ENCODE results near the gene BMPR1A. TPM values are rescaled to one million over a fixed set of nuclear protein-coding genes. Genes with fewer than 3 reads are reported as not detected.

The BMPR1A gene
- total and polyA plus RNA-seq, 2 of the 13 experiments (the other 11 are each of a cell fraction or from before 2014, with no cell fraction given) = 17.8 to 44.2 TPM

DNA sequence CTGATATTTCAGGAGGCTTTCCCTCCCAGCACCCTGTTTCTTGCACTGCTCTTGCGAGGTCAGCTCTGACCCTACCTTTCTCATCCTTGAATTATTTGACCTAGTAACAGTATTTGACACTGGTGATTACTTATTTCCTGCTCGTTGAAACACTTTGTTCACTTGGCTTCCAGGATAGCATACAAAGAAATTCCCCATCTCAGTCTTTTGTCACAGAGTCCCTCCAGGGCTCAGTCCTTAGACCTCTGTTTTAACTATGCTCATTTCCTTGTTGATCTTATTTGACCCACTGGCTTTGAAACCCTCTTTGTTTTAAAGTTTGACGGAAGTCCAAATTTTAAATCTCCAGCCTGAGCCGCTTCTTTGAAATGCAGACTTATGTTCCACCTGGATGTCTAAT is 29.9 kb downstream of the BMPR1A start:
- Histone ChIP-seq H3K4me2 (ENCODE audit: low read depth, low read length) (no peak overlapping the region), H3K27me3 (ENCODE audit: control insufficient read depth in 1 of 2, insufficient read depth in 2 of 2, low read length in 2 of 2) (no peaks in the 10 kb centered on the region), H3K79me2 (ENCODE audit: insufficient read depth, low read length) (peaks cover 81% of the 10 kb centered on the region), H3K36me3 (replicated peaks in 1 of 2; ENCODE audit: control insufficient read depth in 1 of 2, insufficient read depth in 2 of 2, low read length in 2 of 2) (no peaks in the 10 kb centered on the region), H3K4me1 (ENCODE audit: insufficient read depth, low read length) (peaks cover 27% of the 10 kb centered on the region), H3K27ac (ENCODE audit: extremely low read length, insufficient read depth, low read length) (peak overlapping the region; percentile 27), H3K9me3 (ENCODE audit: low read length) (no peaks in the 10 kb centered on the region), H2AFZ (ENCODE audit: low read length) (no peak overlapping the region), H3K4me3 (replicated peaks in 1 of 3; ENCODE audit: insufficient read depth in 1 of 3, low read depth in 2 of 3, low read length in 3 of 3) (no peak overlapping the region), H4K20me1 (ENCODE audit: insufficient read depth, low read length) (peaks cover 8% of the 10 kb centered on the region), H3K9ac (ENCODE audit: insufficient read depth, low read depth, low read length) (no peak overlapping the region)
- ChIA-PET POLR2A (no interaction called here), CTCF (ENCODE audit: low intra/inter-chr PET ratio, low total read pairs) (no interaction called here)
- in situ Hi-C loops (cut with HindIII; ENCODE audit: extremely low pct_ligation_motif_present, low pct_unique_long_range_greater_than_20kb) = no loop called here
- BruUV-seq (replicated peaks) = no TSS peak
- intact Hi-C loops (cut with micrococcal nuclease; ENCODE audit: unreplicated experiment) = no loop called here
- TF ChIP-seq ELF3 (CRISPR knock-in tag; IDR thresholded peaks at IDR 0.05) (0 out of 2 replicates have a peak, but pooled peaks have one; percentile 16), ZNF564 (CRISPR knock-in tag; IDR thresholded peaks at IDR 0.05) (no peak), RBM39 (IDR thresholded peaks at IDR 0.05; ENCODE audit: low read depth, low read length, poor library complexity, severe bottlenecking) (no peak)
- TF ChIP-seq, protein P1, sequence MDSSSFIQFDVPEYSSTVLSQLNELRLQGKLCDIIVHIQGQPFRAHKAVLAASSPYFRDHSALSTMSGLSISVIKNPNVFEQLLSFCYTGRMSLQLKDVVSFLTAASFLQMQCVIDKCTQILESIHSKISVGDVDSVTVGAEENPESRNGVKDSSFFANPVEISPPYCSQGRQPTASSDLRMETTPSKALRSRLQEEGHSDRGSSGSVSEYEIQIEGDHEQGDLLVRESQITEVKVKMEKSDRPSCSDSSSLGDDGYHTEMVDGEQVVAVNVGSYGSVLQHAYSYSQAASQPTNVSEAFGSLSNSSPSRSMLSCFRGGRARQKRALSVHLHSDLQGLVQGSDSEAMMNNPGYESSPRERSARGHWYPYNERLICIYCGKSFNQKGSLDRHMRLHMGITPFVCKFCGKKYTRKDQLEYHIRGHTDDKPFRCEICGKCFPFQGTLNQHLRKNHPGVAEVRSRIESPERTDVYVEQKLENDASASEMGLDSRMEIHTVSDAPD (CRISPR knock-in tag; IDR thresholded peaks at IDR 0.05) = no peak
- WGBS (ENCODE audit: low lambda C conversion rate) = 70% methylated on average over 4 of the region's 4 CpGs
- DNase-seq (ENCODE audit: low spot score) = no peak
- peak; percentile 50 for ATAC-seq
- FAIRE-seq = no peak

DNA sequence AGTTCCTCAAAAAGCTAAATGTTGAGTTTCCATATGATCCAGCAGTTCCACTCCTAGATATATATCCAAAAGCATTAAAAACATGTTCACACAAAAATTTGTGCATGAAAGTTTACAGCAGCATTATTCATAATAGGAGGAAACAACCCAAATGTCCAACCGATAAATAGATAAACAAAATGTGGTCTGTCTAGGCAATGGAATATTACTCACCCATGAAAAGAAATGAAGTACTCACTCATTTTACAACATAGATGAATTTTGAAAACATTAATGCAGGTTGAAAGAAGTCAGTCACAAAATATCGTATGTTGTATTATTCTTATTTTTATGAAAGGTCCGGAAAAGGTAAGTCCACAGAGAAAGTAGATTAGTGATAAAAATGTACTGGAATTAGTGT is 34.0 kb downstream of the BMPR1A start:
- Histone ChIP-seq H3K9me3 (ENCODE audit: low read length) (no peaks in the 10 kb centered on the region), H3K27ac (ENCODE audit: extremely low read length, insufficient read depth, low read length) (no peak overlapping the region), H3K4me2 (ENCODE audit: low read depth, low read length) (no peak overlapping the region), H2AFZ (ENCODE audit: low read length) (no peak overlapping the region), H3K27me3 (ENCODE audit: control insufficient read depth in 1 of 2, insufficient read depth in 2 of 2, low read length in 2 of 2) (no peaks in the 10 kb centered on the region), H3K9ac (ENCODE audit: insufficient read depth, low read depth, low read length) (no peak overlapping the region), H3K4me3 (replicated peaks in 1 of 3; ENCODE audit: insufficient read depth in 1 of 3, low read depth in 2 of 3, low read length in 3 of 3) (no peak overlapping the region), H4K20me1 (ENCODE audit: insufficient read depth, low read length) (peaks cover 6% of the 10 kb centered on the region; the same call in 1 of the 2 replicates), H3K4me1 (ENCODE audit: insufficient read depth, low read length) (peaks cover 19% of the 10 kb centered on the region), H3K36me3 (replicated peaks in 1 of 2; ENCODE audit: control insufficient read depth in 1 of 2, insufficient read depth in 2 of 2, low read length in 2 of 2) (0 out of 5 replicates have a peak, but pooled peaks cover 0 to 5% of the 10 kb centered on the region in 2 experiments), H3K79me2 (ENCODE audit: insufficient read depth, low read length) (peaks cover 61% of the 10 kb centered on the region)
- ChIA-PET POLR2A (no interaction called here), CTCF (ENCODE audit: low intra/inter-chr PET ratio, low total read pairs) (no interaction called here)
- TF ChIP-seq MIXL1 (CRISPR knock-in tag; IDR thresholded peaks at IDR 0.05) = no peak
- TF ChIP-seq GATAD2A (CRISPR knock-in tag; IDR thresholded peaks at IDR 0.05) = no peak
- no peak for TF ChIP-seq CEBPB (IDR thresholded peaks at IDR 0.05; ENCODE audit: borderline replicate concordance, low read depth, low read length)
- no peak for TF ChIP-seq ZNF17 (CRISPR knock-in tag; IDR thresholded peaks at IDR 0.05)
- no peak for TF ChIP-seq CHCHD3 (CRISPR knock-in tag; IDR thresholded peaks at IDR 0.05)
- TF ChIP-seq IRF2 (CRISPR knock-in tag; IDR thresholded peaks at IDR 0.05) = no peak
- no peak for ATAC-seq
- 96% methylated on average over 3 of the region's 3 CpGs for WGBS (ENCODE audit: low lambda C conversion rate)
- DNase-seq (ENCODE audit: low spot score) = no peak
- BruUV-seq (replicated peaks) = no TSS peak
- in situ Hi-C loops (cut with HindIII; ENCODE audit: extremely low pct_ligation_motif_present, low pct_unique_long_range_greater_than_20kb) = no loop called here
- FAIRE-seq = no peak
- intact Hi-C loops (cut with micrococcal nuclease; ENCODE audit: unreplicated experiment) = no loop called here

All from HepG2 (cell line).